HEK293 (cell line): ENCODE measurements around the gene MSH6.

ENCODE experiments used
- SCRT1 ChIP-seq: fragments of 450-650 bp; formaldehyde crosslinking; IDR thresholded peaks from 2 replicates; pipeline ENCODE4 v1.5.1; 2016; ENCODE audit warnings: missing biosample characterization, missing genetic modification characterization, borderline replicate concordance
- SP2 ChIP-seq: fragments of 450-650 bp; formaldehyde crosslinking; IDR thresholded peaks from 2 replicates; pipeline ENCODE4 v1.5.1; 2016; ENCODE audit warnings: missing biosample characterization, missing genetic modification characterization
- SP7 ChIP-seq: fragments of 450-650 bp; formaldehyde crosslinking; IDR thresholded peaks from 2 replicates; pipeline ENCODE4 v1.5.1; 2016; ENCODE audit warnings: missing biosample characterization, missing genetic modification characterization
- ZFP3 ChIP-seq: fragments of 450-650 bp; formaldehyde crosslinking; IDR thresholded peaks from 2 replicates; pipeline ENCODE4 v1.5.1; 2016; ENCODE audit warnings: low read depth, missing biosample characterization, missing genetic modification characterization
- ZFP37 ChIP-seq: fragments of 450-650 bp; formaldehyde crosslinking; IDR thresholded peaks from 2 replicates; pipeline ENCODE4 v1.5.1; 2016; ENCODE audit warnings: missing biosample characterization, missing genetic modification characterization
- ZNF24 ChIP-seq: fragments of 450-650 bp; formaldehyde crosslinking; IDR thresholded peaks from 2 replicates; pipeline ENCODE4 v1.5.1; 2016; ENCODE audit warnings: missing biosample characterization, missing genetic modification characterization
- ZNF274 ChIP-seq, 2 experiments: fragments of 200-500 bp in 1 of 2; fragments of 450-650 bp in 1 of 2; sonication (Bioruptor generic) in 1 of 2; formaldehyde crosslinking in 1 of 2; IDR thresholded peaks; 2 replicates each; pipeline versions ENCODE4 v1.5.1 to v1.6.1; 2014 to 2016; ENCODE audit warnings: borderline replicate concordance in 1 of 2, inconsistent platforms in 1 of 2, low read length in 1 of 2, missing biosample characterization in 1 of 2, missing genetic modification characterization in 1 of 2
- ZNF341 ChIP-seq: fragments of 450-650 bp; formaldehyde crosslinking; IDR thresholded peaks from 2 replicates; pipeline ENCODE4; 2016; ENCODE audit warnings: low read depth, missing biosample characterization, missing genetic modification characterization
- ZNF354C ChIP-seq: fragments of 450-650 bp; formaldehyde crosslinking; IDR thresholded peaks from 2 replicates; pipeline ENCODE4 v1.5.1; 2016; ENCODE audit warnings: missing biosample characterization, missing genetic modification characterization, low read depth, borderline replicate concordance
- ZNF555 ChIP-seq: fragments of 450-650 bp; formaldehyde crosslinking; conservative IDR thresholded peaks from 2 replicates; pipeline ENCODE4 v1.5.1; 2017; ENCODE audit warnings: missing biosample characterization, mild to moderate bottlenecking, missing genetic modification characterization, inconsistent platforms
- TF ChIP-seq, protein P1 (sequence below): fragments of 450-650 bp; formaldehyde crosslinking; IDR thresholded peaks from 2 replicates; pipeline ENCODE4 v1.5.1; 2016; ENCODE audit warnings: missing biosample characterization, missing genetic modification characterization
- TF ChIP-seq, protein P2 (sequence below): fragments of 450-650 bp; formaldehyde crosslinking; IDR thresholded peaks from 2 replicates; pipeline ENCODE4 v1.5.1; 2016; ENCODE audit warnings: missing biosample characterization, missing genetic modification characterization
- TF ChIP-seq, protein P3 (sequence below): fragments of 450-650 bp; formaldehyde crosslinking; IDR thresholded peaks from 2 replicates; pipeline ENCODE4 v1.5.1; 2016; ENCODE audit warnings: missing biosample characterization, missing genetic modification characterization, borderline replicate concordance
- TF ChIP-seq, protein P4 (sequence below): fragments of 450-650 bp; formaldehyde crosslinking; IDR thresholded peaks from 2 replicates; pipeline ENCODE4 v1.5.1; 2016; ENCODE audit warnings: missing biosample characterization, missing genetic modification characterization

- TF ChIP-seq SCRT1 (tag by site-specific recombination), result no peak
- TF ChIP-seq, protein P1, sequence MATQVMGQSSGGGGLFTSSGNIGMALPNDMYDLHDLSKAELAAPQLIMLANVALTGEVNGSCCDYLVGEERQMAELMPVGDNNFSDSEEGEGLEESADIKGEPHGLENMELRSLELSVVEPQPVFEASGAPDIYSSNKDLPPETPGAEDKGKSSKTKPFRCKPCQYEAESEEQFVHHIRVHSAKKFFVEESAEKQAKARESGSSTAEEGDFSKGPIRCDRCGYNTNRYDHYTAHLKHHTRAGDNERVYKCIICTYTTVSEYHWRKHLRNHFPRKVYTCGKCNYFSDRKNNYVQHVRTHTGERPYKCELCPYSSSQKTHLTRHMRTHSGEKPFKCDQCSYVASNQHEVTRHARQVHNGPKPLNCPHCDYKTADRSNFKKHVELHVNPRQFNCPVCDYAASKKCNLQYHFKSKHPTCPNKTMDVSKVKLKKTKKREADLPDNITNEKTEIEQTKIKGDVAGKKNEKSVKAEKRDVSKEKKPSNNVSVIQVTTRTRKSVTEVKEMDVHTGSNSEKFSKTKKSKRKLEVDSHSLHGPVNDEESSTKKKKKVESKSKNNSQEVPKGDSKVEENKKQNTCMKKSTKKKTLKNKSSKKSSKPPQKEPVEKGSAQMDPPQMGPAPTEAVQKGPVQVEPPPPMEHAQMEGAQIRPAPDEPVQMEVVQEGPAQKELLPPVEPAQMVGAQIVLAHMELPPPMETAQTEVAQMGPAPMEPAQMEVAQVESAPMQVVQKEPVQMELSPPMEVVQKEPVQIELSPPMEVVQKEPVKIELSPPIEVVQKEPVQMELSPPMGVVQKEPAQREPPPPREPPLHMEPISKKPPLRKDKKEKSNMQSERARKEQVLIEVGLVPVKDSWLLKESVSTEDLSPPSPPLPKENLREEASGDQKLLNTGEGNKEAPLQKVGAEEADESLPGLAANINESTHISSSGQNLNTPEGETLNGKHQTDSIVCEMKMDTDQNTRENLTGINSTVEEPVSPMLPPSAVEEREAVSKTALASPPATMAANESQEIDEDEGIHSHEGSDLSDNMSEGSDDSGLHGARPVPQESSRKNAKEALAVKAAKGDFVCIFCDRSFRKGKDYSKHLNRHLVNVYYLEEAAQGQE (tag by site-specific recombination), result no peak
- TF ChIP-seq ZNF341 (tag by site-specific recombination), result no peak
- TF ChIP-seq, protein P2, sequence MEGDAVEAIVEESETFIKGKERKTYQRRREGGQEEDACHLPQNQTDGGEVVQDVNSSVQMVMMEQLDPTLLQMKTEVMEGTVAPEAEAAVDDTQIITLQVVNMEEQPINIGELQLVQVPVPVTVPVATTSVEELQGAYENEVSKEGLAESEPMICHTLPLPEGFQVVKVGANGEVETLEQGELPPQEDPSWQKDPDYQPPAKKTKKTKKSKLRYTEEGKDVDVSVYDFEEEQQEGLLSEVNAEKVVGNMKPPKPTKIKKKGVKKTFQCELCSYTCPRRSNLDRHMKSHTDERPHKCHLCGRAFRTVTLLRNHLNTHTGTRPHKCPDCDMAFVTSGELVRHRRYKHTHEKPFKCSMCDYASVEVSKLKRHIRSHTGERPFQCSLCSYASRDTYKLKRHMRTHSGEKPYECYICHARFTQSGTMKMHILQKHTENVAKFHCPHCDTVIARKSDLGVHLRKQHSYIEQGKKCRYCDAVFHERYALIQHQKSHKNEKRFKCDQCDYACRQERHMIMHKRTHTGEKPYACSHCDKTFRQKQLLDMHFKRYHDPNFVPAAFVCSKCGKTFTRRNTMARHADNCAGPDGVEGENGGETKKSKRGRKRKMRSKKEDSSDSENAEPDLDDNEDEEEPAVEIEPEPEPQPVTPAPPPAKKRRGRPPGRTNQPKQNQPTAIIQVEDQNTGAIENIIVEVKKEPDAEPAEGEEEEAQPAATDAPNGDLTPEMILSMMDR (tag by site-specific recombination), result no peak
- TF ChIP-seq SP2, result no peak
- no peak for TF ChIP-seq ZFP37 (tag by site-specific recombination)
- no peak for TF ChIP-seq ZNF555 (tag by site-specific recombination)
- TF ChIP-seq ZNF24 (tag by site-specific recombination), result no peak
- TF ChIP-seq ZNF354C (tag by site-specific recombination), result no peak
- TF ChIP-seq, protein P3, sequence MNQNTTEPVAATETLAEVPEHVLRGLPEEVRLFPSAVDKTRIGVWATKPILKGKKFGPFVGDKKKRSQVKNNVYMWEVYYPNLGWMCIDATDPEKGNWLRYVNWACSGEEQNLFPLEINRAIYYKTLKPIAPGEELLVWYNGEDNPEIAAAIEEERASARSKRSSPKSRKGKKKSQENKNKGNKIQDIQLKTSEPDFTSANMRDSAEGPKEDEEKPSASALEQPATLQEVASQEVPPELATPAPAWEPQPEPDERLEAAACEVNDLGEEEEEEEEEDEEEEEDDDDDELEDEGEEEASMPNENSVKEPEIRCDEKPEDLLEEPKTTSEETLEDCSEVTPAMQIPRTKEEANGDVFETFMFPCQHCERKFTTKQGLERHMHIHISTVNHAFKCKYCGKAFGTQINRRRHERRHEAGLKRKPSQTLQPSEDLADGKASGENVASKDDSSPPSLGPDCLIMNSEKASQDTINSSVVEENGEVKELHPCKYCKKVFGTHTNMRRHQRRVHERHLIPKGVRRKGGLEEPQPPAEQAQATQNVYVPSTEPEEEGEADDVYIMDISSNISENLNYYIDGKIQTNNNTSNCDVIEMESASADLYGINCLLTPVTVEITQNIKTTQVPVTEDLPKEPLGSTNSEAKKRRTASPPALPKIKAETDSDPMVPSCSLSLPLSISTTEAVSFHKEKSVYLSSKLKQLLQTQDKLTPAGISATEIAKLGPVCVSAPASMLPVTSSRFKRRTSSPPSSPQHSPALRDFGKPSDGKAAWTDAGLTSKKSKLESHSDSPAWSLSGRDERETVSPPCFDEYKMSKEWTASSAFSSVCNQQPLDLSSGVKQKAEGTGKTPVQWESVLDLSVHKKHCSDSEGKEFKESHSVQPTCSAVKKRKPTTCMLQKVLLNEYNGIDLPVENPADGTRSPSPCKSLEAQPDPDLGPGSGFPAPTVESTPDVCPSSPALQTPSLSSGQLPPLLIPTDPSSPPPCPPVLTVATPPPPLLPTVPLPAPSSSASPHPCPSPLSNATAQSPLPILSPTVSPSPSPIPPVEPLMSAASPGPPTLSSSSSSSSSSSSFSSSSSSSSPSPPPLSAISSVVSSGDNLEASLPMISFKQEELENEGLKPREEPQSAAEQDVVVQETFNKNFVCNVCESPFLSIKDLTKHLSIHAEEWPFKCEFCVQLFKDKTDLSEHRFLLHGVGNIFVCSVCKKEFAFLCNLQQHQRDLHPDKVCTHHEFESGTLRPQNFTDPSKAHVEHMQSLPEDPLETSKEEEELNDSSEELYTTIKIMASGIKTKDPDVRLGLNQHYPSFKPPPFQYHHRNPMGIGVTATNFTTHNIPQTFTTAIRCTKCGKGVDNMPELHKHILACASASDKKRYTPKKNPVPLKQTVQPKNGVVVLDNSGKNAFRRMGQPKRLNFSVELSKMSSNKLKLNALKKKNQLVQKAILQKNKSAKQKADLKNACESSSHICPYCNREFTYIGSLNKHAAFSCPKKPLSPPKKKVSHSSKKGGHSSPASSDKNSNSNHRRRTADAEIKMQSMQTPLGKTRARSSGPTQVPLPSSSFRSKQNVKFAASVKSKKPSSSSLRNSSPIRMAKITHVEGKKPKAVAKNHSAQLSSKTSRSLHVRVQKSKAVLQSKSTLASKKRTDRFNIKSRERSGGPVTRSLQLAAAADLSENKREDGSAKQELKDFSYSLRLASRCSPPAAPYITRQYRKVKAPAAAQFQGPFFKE (tag by site-specific recombination), result no peak
- TF ChIP-seq ZFP3, result no peak
- TF ChIP-seq ZNF274 (IDR thresholded peaks at IDR 0.05; ENCODE audit: low read length), result no peak
- no peak for TF ChIP-seq ZNF274 (tag by site-specific recombination; IDR thresholded peaks at IDR 0.05; ENCODE audit: borderline replicate concordance)
- TF ChIP-seq, protein P4, sequence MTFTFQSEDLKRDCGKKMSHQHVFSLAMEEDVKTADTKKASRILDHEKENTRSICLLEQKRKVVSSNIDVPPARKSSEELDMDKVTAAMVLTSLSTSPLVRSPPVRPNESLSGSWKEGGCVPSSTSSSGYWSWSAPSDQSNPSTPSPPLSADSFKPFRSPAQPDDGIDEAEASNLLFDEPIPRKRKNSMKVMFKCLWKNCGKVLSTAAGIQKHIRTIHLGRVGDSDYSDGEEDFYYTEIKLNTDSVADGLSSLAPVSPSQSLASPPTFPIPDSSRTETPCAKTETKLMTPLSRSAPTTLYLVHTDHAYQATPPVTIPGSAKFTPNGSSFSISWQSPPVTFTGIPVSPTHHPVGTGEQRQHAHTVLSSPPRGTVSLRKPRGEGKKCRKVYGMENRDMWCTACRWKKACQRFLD (tag by site-specific recombination), result no peak
- TF ChIP-seq SP7 (tag by site-specific recombination), result no peak
Measured at GRCh38 chr2:47803770-47804169, 20.8 kb downstream of the MSH6 start.
